Mammary epithelial cell (primary cell): ENCODE results near the gene NOL11.

Experiments used
- EZH2 ChIP-seq: IDR thresholded peaks from 2 replicates; pipeline ENCODE4 v1.6.1; 2012; ENCODE audit warnings: low read length, inconsistent platforms, borderline replicate concordance
- TF ChIP-seq, protein P1 (sequence below), 2 donors: IDR thresholded peaks in 1 of 2; conservative IDR thresholded peaks in 1 of 2; 2 replicates each; pipeline ENCODE4 v1.5.1; 2011 to 2012; ENCODE audit warnings: inconsistent platforms in 2 of 2, low read length in 2 of 2, mild to moderate bottlenecking in 2 of 2, control low read depth in 1 of 2, low read depth in 1 of 2; ENCODE audit not compliant: insufficient read depth in 1 of 2; ENCODE audit errors: extremely low read depth in 1 of 2

DNA sequence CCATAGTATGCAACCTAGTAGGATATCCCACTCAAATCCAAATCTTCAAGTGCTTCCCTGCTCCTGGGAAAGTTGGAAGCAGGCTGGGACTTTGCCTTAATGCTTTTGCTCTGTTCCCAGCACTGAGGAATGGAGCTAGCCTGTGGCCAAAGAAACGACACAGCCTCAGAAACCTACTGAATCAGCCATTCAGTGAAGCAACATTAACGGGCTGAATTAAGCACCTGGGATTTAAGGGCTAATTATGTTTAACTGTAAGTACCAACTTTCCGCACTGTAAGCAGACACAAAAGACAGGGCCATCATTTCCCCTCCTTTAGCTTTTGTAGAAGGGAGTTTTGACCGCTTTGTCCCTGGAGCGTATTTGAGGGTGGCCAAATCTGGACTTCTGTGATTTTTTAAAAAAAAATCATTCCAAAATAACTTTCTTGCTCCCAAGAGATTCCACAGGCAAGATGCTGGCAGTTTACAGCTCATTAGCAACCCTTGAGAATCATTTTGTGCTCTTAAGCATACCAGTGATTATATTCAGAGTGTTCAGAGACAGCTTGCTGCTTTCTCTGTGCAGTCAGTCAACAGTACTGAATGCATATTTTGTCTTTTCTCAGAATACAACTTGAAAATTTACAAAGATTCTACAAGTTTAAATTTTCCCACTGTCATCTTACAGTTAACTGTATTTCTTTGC lies 17.6 kb upstream of the NOL11 start:
- TF ChIP-seq, protein P1, sequence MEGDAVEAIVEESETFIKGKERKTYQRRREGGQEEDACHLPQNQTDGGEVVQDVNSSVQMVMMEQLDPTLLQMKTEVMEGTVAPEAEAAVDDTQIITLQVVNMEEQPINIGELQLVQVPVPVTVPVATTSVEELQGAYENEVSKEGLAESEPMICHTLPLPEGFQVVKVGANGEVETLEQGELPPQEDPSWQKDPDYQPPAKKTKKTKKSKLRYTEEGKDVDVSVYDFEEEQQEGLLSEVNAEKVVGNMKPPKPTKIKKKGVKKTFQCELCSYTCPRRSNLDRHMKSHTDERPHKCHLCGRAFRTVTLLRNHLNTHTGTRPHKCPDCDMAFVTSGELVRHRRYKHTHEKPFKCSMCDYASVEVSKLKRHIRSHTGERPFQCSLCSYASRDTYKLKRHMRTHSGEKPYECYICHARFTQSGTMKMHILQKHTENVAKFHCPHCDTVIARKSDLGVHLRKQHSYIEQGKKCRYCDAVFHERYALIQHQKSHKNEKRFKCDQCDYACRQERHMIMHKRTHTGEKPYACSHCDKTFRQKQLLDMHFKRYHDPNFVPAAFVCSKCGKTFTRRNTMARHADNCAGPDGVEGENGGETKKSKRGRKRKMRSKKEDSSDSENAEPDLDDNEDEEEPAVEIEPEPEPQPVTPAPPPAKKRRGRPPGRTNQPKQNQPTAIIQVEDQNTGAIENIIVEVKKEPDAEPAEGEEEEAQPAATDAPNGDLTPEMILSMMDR (conservative IDR thresholded peaks at IDR 0.05 in 1 of 2, IDR thresholded peaks at IDR 0.05 in 1 of 2; ENCODE audit: extremely low read depth in 1 of 2, insufficient read depth in 1 of 2, low read depth in 1 of 2, low read length in 2 of 2), result no peak
- no peak for TF ChIP-seq EZH2
